NCI-H526 treated with DMSO at 0.1 percent for 48 hours (cell line): Measurements from ENCODE around the gene ARHGAP10.

ENCODE experiments used
- DNase-seq: peaks from one replicate; lab custom pipeline; 2025; lab: John Stamatoyannopoulos, UW

The ARHGAP10 gene

DNA sequence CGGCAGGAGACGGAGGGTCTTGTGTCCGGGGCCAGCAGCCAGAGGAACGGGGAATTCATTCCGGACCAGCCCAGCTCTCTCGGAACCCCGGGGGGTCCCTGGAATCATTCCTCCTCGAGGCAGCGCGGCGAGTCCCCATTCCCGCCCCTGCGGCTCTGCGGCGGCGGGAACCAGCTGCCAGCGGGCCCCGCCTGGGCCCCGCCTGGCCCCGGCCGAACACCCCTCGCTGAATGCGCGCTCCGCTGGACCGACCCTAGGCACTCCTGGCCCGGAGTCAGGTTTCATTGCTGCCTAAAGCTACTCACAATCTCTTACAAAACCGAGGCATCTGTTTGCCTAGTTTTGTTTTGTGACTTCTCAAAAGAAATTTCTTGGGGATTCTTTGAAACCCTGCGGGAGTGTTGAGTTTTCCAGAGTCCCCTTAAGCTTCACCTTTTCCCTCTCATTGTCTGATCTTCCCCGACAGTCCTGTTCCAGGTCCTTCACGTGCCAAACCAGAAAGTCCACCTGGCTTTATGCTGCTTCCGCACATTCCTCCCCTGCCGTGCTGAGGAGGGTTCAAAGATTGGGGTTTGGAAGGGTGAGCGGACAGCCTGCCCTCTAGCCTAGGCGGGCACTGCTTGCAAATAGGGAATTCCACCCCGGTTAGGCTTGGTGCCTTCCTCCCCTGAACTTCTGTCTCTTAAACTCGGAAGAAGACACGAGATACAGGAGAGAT, 789 bp downstream of the ARHGAP10 start:
- DNase-seq: no peak

DNA sequence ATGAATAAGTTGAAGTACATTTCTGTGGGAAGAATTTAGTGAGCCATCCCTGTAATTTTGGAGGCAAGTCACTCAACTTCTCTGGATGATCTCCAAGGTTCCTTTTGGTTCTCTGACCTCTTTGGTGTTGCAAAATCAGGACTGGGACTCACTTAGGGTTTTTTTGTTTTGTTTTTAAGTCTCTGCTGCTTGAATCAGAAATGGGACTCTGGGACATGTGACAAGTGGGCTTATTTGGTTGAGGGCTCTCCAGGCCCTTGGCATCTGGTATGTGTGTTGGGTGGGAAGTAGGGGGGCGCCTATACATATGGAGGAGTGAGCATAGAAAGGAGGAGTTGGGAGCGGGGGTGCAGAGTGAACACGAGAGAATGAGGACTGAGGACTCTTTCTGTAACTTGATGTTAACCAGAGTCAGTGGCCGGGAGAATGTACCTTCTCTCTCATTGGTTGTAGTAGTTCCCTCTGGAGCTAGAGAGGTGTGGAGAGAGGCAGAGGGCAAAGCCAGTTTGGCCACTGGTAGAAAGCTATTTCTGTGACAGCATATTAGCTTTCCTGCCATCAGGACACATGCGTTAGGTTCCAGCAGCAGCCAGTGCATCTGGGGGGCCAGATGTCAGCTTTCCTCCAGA, 1.9 kb downstream of the ARHGAP10 start:
- DNase-seq: no peak

- DNase-seq: no peak
These were observed 2.6 kb downstream of the ARHGAP10 start for GRCh38 chr4:147734496-147734895.

GRCh38 chr4:147735413-147736301, 3.8 kb downstream of the ARHGAP10 start:
- no peak for DNase-seq

DNA sequence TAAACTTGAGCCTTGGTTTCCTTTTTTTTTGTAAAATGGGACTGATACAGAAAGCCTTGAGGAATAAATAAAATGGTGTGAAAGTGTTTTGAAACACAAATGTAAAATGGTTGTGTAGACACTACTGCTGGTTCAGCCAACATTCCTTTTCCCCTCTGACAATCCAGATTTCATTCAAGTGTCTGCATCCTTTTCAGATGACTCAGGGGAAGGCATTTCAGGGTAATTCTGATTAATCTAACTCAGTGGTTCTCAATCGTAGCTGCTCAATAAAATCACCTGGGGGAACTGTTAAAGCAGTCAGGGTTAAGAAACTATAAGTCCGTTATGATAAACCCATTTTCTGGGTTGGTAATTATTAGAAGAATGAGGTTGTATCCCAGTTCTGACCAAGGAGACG, 4.6 kb downstream of the ARHGAP10 start:
- no peak for DNase-seq

- DNase-seq: no peak
These were observed 5.7 kb downstream of the ARHGAP10 start for GRCh38 chr4:147737623-147738022.

DNA sequence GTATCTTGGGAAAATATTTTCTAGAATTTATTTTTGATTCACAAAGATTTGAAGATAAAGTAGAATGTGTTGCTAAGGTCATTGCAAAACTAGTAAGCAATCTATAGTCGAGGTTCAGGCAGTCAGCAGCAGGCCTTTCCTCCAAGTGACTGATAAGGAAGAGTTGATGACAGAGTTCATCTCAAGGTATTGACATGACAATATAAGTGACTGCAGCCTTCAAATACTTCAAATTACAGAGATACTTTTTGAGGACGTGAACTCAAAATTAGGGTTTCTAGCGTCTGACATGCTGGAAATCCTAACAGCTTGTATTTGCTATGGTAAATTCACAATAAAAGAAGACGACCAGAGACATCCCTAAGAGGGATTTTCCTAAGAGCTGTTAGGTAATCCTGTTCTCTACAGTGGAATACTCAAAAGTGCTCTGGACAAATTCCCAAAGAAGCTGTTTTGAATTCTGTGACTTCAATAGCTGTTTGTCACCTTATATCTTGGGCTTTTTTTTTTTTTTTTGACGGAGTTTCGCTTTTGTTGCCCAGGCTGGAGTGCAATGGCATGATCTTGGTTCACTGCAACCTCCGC, 7.4 kb downstream of the ARHGAP10 start:
- no peak for DNase-seq

- no peak for DNase-seq
These were observed 8.3 kb downstream of the ARHGAP10 start for GRCh38 chr4:147740176-147740575.

- no peak for DNase-seq
These were observed 9.4 kb downstream of the ARHGAP10 start for GRCh38 chr4:147741190-147741788.

DNA sequence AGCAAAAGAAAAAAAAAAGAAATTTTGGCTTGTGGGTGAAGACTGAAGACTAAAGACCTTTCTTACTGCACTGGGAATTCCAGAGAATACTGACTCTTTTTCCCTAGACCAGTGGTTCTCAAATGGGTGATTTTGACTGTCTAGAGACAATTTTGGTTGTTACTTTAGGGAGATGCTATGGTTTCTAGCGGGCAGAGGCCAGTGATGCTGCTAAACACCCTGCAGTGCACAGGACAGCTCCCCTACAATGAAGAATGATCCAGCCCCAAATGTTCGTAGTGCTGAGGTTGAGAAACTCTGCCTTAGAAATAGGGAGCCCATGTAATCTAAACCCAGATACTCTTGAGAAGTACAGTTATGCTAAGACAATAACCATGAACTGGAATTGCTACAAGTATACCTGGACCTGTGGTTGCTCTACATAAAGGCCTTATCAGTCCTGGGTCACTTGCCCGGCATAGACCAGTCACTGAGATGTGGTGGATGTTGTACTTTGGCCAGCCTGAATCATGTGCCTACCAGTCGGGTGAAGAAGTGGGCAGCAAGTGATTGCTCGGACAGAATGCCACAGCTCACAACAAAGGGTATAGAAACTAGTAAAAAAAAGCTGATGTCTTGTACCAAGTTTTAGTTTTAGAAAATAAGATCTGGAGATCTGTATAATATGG, 16.0 kb downstream of the ARHGAP10 start:
- no peak for DNase-seq

GRCh38 chr4:147749811-147750321, 18.0 kb downstream of the ARHGAP10 start:
- DNase-seq: peak; percentile 83

DNA sequence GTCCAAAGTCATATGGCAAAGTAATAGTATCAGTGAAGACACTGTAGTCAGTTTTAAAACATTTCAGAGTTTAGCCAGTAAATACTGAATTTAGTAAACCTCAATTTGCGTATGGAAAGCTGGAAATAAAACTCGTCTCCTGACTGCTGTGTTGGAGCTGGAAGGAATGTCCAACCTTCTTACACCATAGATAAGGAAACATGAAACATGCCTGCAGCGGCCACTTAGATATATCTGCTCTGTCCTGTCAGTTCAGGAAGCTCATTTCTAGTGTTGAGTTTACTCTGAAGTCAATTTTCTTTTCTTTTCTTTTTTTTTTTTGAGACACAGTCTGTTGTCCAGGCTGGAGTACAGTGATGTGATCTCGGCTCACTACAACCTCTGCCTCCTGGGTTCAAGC, 21.2 kb downstream of the ARHGAP10 start:
- DNase-seq: no peak

- DNase-seq: no peak
These were observed 22.2 kb downstream of the ARHGAP10 start for GRCh38 chr4:147754037-147754445.

DNA sequence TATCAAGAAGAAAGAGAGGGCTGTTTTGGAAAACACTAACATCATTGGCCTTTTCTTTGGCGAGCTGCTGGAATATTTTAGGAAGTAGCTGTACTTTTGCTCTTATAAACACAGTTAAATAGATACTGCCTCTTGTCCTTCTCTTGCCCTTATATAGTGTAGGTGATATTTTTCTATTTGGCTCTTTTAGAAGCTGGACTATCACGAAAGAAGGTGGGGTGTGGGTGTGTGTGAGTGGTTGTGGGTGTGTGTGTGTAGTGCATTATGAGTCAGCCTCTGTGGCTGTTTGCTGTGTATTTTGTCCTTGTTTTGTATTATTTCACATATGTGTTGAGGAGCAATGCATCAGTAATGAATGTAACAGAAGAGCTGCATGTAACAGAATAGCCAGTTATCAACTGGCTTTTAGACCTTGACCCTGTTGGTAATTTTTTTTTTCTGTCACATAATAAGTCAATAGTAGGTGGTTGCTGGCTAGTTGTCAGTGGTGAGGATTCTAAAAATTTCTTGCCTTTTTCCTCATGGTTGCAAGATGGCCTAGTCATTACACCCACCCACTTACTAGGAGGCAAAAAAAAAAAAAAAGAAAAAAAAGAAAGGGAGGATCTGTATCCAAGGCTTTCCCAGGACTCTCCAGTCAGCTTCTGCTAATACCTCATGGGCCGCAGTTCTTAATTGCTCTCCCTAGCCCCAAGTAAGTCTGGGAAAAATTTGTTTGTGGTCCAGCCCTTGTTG, 23.8 kb downstream of the ARHGAP10 start:
- DNase-seq: no peak

- no peak for DNase-seq
These were observed 24.5 kb downstream of the ARHGAP10 start for GRCh38 chr4:147756417-147756816.

DNA sequence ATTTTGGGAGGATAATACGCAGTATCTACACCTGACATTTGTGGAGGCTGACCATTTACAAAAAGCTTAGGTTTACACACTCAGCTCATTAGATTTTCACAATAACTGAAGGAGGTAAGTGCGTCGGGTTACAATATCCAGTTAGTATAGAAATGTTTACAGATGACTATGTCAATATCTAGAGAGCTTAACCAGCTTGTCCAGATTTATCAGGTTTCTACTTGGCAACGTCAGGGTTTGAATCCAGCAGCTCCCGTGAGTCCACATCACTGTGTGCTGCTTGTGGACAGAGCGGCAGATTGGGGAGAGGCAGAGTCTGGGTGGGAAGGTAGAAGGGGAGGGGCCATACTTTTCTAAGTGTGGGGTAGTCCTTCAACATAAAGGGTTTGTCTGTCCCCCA, 28.3 kb downstream of the ARHGAP10 start:
- no peak for DNase-seq

- DNase-seq: no peak
These were observed 28.8 kb downstream of the ARHGAP10 start for GRCh38 chr4:147760695-147761094.

GRCh38 chr4:147761218-147761883, 29.5 kb downstream of the ARHGAP10 start:
- DNase-seq: no peak

DNA sequence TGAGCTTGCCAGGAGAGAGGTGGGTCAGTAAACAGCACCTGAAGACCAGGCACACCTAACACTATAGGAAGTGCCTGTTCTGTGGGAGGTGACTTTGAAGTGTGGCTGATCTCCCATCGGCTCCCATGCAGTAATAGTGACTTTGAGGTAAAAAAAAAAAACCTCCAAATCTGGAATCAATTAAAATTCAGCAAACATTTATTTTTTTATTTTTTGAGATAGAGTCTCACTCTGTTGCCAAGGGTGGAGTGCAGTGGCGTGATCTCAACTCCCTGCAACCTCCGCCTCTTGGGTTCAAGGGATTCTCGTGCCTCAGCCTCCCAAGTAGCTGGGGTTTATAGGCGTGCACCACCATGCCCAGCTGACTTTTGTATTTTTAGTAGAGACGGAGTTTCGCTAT, 32.4 kb downstream of the ARHGAP10 start:
- DNase-seq: no peak

DNA sequence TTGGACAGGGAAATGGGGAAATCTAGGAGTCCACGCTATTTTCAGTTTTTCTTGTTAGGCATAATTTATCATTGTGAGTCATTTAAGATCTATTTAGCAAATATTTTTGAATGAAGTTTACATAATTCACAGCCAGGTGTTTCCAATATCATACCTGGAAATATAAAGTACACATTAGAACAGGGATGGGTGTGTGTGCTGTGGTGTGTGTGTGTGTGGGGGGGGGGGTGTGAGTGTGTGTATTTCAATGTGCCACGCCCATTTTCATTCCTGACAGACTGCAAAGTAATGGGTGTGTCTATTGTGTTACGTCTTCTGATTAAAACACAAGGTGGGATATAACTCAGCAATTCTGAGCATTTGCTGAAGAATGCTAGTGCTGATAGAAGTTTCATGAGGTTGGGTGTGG, 33.2 kb downstream of the ARHGAP10 start:
- no peak for DNase-seq
